ENCODE measurements around the gene SHROOM3.

- TF ChIP-seq, protein P1, sequence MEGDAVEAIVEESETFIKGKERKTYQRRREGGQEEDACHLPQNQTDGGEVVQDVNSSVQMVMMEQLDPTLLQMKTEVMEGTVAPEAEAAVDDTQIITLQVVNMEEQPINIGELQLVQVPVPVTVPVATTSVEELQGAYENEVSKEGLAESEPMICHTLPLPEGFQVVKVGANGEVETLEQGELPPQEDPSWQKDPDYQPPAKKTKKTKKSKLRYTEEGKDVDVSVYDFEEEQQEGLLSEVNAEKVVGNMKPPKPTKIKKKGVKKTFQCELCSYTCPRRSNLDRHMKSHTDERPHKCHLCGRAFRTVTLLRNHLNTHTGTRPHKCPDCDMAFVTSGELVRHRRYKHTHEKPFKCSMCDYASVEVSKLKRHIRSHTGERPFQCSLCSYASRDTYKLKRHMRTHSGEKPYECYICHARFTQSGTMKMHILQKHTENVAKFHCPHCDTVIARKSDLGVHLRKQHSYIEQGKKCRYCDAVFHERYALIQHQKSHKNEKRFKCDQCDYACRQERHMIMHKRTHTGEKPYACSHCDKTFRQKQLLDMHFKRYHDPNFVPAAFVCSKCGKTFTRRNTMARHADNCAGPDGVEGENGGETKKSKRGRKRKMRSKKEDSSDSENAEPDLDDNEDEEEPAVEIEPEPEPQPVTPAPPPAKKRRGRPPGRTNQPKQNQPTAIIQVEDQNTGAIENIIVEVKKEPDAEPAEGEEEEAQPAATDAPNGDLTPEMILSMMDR (IDR thresholded peaks at IDR 0.05), result no peak
- TF ChIP-seq POLR2A (IDR thresholded peaks at IDR 0.05; ENCODE audit: low read depth) (no peak), POLR2AphosphoS5 (IDR thresholded peaks at IDR 0.05) (no peak)
These were observed 346.0 kb downstream of the SHROOM3 start for GRCh38 chr4:76780781-76781697.

Measured in esophagus muscularis mucosa (tissue), 3 donors.